NCI-H524 (cell line): ENCODE results near the gene CELSR2.

ENCODE experiments used
- DNase-seq, 2 experiments: peaks; one replicate each; lab custom pipeline; 2025; lab: John Stamatoyannopoulos, UW

The CELSR2 gene

DNA sequence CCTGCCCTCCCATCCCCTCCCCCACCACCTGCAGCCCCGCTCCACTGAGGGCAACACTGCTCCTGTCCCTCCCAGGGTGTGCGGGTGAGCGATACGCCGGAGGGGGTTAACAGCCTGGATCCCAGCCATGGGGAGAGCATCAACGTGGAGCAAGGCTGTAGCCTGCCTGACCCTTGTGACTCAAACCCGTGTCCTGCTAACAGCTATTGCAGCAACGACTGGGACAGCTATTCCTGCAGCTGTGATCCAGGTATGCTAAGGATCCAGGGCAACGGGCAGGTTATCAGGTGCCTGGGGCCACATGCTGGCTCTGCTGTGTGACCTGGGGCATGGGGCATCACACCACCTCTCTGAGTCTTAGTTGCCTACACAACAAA is 15.0 kb downstream of the CELSR2 start:
- DNase-seq: no peak

DNA sequence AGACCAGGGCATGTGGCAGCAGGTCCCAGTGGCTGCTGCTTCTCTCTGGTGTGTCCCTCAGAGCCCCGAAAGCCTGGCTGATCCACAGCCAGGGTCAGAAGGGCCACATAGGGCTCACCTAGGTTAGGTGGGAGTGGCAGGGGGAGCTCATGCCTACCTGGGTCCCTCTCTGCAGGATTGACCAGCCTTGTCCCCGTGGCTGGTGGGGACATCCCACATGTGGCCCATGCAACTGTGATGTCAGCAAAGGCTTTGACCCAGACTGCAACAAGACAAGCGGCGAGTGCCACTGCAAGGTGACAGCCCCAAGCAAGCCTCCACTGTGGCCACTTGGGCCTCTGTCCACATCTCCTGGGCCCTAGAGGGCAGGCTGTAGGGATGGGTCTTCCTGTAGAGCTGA is 15.7 kb downstream of the CELSR2 start:
- no peak for DNase-seq

DNA sequence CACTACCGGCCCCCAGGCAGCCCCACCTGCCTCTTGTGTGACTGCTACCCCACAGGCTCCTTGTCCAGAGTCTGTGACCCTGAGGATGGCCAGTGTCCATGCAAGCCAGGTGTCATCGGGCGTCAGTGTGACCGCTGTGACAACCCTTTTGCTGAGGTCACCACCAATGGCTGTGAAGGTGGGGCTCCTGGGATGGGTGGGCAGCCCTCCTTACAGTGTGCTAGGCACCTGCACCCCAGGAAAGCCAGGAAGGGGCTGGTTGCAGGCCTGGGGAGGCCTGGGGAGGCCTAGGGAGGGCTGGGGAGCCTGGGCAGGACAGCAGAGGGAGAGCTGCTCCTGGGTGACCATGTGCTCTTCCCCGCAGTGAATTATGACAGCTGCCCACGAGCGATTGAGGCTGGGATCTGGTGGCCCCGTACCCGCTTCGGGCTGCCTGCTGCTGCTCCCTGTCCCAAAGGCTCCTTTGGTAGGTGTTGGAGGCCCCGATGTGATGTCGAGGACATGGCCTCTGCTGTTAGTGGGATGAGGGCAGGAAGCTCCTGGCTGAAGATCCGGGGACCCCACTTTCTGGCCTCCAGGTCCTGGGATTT is 16.5 kb downstream of the CELSR2 start:
- DNase-seq: no peak

DNA sequence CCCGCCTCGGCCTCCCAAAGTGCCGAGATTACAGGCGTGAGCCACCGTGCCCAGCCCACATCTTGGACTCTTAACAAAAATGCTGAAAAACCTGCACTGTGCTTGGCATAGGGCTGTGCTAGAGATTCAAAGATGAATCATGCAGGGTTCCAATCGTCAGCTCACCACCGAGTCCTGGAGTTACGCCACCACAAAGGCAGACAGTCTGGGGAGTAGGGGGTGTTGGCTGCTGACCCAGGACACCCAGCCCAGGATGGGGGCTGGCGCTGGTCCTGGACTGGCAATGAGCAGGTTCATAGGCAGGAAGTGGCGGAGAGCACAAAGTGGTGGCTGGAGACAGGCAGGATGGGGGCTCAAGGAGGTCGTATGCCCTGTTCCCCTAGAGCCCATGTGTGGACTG is 17.6 kb downstream of the CELSR2 start:
- no peak for DNase-seq

DNA sequence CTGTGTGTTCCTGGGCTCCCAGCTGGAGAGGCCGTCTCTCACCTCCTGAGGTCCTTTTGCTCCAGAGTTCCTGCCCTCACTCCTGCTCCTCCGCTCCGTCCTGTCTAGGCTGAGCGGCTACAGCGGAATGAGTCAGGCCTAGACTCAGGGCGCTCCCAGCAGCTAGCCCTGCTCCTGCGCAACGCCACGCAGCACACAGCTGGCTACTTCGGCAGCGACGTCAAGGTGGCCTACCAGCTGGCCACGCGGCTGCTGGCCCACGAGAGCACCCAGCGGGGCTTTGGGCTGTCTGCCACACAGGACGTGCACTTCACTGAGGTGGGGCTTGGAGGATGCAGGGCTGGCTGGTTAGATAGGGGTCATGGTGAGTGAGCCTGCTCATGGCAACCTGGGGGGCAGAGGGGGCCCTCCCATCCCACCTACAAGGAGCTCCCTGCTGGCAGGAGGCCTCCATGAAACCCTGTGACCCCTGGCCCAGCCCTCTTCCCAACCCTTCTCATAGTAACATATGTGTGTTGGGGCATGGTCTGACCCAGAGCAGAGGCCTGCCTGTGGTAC is 18.5 kb downstream of the CELSR2 start:
- no peak for DNase-seq

DNA sequence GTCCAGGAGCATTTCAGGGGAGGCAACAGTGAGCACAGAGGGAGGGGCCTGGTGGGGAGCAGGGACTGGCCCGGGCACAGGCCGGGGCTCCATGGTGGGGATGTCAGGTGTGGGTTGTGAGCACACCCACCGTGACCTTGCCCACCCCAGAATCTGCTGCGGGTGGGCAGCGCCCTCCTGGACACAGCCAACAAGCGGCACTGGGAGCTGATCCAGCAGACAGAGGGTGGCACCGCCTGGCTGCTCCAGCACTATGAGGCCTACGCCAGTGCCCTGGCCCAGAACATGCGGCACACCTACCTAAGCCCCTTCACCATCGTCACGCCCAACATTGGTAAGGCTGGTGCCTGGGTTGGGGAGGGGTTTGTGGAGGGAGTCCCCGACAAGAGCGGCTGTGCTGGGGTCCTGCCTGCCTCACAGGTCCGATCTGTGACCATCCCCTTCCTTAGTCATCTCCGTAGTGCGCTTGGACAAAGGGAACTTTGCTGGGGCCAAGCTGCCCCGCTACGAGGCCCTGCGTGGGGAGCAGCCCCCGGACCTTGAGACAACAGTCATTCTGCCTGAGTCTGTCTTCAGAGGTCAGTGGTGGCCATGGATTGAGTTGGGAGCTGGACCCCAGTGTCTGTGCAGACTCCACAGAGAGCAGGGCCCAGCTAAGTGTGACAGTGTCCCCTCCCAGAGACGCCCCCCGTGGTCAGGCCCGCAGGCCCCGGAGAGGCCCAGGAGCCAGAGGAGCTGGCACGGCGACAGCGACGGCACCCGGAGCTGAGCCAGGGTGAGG is 19.3 kb downstream of the CELSR2 start:
- no peak for DNase-seq

DNA sequence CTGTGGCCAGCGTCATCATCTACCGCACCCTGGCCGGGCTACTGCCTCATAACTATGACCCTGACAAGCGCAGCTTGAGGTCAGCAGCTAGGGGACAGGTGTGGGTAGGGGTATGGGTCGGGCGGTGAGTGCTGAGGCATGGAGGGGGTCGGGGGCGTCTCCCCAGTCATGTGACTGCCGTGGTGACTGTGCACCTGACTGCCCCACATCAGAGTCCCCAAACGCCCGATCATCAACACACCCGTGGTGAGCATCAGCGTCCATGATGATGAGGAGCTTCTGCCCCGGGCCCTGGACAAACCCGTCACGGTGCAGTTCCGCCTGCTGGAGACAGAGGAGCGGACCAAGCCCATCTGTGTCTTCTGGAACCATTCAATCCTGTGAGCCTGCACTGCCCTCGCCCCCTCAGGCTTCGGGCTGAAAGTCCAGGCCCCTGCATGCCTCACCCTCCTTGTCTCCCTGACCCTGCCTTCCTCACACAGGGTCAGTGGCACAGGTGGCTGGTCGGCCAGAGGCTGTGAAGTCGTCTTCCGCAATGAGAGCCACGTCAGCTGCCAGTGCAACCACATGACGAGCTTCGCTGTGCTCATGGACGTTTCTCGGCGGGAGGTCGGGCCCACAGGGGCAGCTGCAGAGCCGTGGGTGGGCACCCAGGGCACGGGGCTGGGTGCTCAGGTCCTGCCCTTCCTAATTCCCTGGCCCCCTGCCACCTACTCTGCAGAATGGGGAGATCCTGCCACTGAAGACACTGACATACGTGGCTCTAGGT is 20.1 kb downstream of the CELSR2 start:
- no peak for DNase-seq

DNA sequence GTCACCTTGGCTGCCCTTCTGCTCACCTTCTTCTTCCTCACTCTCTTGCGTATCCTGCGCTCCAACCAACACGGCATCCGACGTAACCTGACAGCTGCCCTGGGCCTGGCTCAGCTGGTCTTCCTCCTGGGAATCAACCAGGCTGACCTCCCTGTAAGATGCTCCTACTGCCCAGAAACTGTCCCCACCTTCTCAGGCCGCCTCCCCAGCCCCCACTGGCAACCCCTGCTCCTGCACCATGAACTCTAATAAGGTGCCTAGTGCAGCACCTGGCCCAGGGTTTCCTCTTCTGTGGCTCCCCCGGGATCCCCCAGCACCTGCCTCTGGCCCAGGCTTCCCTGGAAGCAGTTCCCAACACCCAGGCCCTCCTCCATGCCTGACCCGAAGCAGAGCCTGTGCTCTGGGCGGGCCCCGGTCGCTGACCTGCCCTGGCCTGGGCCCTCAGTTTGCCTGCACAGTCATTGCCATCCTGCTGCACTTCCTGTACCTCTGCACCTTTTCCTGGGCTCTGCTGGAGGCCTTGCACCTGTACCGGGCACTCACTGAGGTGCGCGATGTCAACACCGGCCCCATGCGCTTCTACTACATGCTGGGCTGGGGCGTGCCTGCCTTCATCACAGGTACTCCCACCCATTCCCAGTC is 20.8 kb downstream of the CELSR2 start:
- DNase-seq: no peak

DNA sequence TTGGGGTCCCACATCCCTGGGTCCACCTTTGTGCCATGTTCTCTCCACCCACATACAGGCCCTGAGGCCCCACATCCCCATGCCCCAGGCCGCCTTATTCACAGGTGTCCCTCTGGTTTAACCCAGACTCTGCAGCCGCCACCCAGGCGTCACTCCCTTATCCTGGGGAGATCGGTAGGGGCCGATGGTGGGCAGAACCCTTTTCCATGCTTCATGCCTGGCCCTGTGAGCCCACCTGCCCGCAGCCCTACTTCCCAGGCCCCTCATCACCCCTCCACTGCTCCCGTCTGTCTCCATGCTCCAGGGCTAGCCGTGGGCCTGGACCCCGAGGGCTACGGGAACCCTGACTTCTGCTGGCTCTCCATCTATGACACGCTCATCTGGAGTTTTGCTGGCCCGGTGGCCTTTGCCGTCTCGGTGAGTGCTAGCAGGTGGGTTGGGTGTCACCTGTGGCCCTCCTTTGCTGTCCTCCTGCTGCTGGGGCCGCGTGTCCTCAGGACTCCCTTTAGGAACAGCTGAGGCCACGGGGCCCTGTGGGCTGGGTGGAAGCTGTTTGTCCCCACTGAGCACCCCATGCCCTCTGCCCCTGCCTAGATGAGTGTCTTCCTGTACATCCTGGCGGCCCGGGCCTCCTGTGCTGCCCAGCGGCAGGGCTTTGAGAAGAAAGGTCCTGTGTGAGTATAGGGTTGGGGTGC is 21.4 kb downstream of the CELSR2 start:
- no peak for DNase-seq

DNA sequence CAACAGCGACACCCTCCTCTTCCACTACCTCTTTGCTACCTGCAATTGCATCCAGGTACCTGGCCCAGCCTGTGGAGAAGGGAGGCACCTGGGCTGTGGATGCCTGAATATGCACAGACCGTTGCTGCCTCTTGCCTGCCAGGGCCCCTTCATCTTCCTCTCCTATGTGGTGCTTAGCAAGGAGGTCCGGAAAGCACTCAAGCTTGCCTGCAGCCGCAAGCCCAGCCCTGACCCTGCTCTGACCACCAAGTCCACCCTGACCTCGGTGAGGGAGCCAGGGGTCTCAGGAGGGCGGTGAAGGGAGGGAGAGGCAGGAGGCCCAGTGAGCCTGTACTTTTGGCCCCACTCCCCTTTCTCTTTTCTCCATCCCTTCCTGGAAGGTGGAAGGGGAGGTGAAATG is 22.1 kb downstream of the CELSR2 start:
- DNase-seq: no peak

DNA sequence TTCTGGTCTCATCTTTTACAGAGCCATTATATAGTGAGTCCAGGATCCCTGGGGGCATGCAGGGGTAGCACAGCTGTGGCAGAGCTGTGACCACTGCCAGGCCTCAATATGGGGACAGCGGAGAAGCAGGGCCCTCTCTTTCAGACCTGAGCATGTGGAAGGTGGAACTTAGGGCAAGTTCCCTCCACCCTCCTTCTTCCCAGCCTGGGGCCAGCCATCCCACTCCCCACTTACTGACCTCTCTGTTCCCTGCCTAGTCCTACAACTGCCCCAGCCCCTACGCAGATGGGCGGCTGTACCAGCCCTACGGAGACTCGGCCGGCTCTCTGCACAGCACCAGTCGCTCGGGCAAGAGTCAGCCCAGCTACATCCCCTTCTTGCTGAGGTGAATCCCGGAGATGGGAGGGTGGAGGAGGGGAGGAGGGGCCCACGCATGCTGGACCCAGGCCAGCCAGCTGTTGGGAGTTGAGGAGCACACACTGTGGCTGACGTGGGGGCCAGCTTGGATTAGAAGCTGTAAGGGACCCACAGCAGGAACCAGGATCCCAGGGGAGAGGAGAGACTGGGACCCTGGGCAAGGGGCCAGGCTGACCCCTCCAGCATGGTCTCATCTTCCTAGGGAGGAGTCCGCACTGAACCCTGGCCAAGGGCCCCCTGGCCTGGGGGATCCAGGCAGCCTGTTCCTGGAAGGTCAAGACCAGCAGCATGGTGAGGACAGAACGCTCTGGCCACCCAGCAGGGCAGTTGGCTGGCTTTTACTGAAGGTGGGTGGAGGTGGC is 22.9 kb downstream of the CELSR2 start:
- DNase-seq: no peak

DNA sequence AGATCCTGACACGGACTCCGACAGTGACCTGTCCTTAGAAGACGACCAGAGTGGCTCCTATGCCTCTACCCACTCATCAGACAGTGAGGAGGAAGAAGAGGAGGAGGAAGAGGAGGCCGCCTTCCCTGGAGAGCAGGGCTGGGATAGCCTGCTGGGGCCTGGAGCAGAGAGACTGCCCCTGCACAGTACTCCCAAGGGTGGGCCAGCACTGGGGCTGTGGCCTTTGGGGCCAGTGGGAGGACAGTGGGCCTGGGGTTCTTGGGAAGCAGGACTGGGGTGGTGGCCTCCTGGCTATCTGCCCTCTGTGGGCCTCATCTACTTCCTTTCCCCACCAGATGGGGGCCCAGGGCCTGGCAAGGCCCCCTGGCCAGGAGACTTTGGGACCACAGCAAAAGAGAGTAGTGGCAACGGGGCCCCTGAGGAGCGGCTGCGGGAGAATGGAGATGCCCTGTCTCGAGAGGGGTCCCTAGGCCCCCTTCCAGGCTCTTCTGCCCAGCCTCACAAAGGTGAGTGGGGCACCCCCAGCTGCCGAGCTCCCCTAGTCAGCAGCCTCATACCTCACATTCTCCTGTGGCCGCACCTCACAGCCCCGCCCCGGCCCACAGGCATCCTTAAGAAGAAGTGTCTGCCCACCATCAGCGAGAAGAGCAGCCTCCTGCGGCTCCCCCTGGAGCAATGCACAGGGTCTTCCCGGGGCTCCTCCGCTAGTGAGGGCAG is 23.6 kb downstream of the CELSR2 start:
- DNase-seq: no peak

DNA sequence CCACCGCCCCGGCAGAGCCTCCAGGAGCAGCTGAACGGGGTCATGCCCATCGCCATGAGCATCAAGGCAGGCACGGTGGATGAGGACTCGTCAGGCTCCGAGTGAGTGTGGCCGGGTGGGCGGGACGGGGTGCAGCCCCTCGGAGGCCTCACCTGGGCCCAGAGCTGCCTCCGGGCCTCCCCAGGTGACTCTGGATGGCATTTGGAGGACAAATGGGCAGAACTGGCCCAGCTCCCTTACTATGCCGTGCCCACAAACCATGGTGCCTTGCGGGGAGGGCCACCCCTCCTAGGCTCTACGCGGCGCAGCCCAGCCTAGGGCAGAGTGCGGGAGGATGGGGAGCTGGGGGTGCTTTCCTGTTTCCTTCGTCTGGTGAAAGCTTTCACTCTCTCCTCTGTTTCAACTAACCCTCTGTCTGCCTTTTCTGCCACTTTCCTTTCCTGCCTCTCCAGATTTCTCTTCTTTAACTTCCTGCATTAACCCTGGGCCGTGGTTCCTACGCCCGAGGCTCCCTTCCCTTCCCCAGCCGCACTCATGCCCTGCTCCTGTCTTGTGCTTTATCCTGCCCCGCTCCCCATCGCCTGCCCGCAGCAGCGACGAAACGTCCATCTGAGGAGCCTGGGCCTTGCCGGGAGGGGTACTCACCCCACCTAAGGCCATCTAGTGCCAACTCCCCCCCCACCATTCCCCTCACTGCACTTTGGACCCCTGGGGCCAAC is 24.4 kb downstream of the CELSR2 start:
- DNase-seq: no peak

DNA sequence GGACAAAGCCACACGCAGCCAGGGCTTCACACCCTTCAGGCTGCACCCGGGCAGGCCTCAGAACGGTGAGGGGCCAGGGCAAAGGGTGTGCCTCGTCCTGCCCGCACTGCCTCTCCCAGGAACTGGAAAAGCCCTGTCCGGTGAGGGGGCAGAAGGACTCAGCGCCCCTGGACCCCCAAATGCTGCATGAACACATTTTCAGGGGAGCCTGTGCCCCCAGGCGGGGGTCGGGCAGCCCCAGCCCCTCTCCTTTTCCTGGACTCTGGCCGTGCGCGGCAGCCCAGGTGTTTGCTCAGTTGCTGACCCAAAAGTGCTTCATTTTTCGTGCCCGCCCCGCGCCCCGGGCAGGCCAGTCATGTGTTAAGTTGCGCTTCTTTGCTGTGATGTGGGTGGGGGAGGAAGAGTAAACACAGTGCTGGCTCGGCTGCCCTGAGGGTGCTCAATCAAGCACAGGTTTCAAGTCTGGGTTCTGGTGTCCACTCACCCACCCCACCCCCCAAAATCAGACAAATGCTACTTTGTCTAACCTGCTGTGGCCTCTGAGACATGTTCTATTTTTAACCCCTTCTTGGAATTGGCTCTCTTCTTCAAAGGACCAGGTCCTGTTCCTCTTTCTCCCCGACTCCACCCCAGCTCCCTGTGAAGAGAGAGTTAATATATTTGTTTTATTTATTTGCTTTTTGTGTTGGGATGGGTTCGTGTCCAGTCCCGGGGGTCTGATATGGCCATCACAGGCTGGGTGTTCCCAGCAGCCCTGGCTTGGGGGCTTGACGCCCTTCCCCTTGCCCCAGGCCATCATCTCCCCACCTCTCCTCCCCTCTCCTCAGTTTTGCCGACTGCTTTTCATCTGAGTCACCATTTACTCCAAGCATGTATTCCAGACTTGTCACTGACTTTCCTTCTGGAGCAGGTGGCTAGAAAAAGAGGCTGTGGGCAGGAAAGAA is 25.5 kb downstream of the CELSR2 start:
- DNase-seq: no peak

DNA sequence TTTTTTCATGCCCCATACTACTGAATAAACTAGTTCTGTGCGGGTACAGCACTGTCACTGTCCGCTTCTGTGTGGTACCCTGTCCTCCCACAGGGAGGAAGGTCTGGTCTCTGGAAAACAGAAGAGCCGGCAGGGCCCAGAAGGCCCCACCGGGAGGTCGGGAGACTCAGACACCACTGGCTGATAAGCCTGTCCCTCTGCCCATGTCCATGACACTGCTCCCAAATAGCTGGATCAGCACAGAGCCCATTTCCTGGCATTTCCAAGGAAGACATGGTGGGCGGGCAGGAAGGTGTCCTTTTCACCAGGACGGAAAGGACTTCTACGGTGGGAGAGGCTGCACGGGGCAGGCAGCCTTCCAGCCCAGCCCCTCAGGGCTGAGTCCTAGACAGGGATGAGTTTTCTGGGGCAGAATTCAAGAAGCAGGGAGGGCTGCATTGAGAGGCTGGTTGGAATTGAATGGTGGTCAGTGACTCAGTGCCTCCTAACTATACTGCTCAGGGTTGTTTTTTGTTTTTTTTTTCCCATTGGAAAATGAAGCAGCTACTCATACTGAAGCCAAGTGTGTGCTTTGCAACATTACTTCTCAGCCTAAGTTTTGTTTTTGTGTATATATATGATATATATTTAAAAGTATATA is 26.5 kb downstream of the CELSR2 start:
- DNase-seq: no peak

DNA sequence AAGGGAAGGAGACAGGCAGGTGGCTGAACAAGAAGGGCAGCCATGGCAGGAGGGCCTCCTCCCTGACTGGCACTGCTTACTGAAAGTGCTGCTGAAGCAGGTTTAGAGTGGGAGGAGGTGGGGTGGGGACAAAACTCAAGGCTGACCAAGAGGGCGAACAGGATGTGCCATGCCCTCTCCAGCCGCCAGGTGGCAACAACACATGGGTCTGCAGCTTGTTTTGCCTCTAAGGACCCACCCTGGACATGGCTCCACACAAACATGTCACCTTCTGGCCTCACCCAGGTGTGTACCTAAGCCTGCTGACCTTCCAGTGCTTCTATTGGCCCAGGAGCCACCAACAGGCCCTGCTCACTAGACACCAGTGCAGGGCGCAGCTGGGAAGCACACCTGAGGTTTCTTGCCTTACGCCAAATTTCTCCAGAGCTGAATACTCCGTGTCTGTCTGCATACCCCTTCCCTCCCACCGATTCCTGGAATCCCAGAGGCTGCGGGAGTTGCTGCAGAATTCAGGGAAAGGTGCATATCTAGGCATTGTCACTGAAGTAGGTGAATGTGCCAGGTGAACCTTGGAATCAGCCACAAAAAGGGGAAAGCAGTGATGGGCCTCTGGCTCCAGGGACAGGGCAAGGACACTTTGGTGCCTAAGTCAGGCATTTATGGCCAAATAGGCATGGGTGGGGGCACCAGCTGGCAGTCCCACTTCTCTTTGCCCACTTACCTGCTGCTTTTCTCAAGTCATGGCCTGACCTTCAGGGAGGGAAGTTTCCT is 28.3 kb downstream of the CELSR2 start:
- DNase-seq: peak in 1 of 2 experiments; percentile 76

DNA sequence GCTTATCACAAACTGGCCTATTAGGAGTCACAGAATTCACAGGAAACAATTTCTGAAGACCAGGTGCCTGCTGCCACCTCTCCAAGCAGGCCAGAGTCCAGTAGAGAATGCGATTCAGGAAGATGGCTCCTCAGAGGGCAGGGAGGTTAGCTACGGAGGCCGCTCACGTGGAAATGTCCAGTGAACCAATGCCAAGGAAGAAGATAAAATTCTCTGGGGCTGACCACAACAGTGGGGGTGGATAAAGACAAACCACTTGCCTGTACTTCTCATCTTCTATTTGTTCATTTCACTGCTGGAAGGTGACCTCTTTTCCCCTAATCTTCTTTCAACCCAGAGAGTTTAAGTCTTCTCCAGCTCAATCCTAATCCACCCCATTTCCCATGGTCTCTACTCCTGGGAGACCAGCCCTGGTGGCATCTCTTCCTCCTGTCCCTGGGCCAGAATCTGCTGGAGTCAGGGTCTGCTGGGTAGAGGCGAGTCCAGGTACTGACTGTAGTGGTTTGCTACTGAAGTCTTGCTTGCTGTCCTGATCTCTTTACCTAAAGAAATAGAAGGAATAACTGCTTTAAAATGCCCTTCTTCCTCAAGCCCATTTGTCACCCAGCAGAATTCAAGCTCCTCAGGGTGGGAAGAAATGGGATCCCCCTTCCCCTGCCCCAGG is 30.4 kb downstream of the CELSR2 start:
- no peak for DNase-seq
